HG03378 (cell line): ENCODE results near the gene JPT2.

Experiments
- ATAC-seq: cut with Tn5 transposase; IDR thresholded peaks from one replicate; pipeline ENCODE4 v1.9.1; 2021; ENCODE audit warnings: mild to moderate bottlenecking, moderate library complexity; ENCODE audit not compliant: unreplicated experiment

JPT2 gene

DNA sequence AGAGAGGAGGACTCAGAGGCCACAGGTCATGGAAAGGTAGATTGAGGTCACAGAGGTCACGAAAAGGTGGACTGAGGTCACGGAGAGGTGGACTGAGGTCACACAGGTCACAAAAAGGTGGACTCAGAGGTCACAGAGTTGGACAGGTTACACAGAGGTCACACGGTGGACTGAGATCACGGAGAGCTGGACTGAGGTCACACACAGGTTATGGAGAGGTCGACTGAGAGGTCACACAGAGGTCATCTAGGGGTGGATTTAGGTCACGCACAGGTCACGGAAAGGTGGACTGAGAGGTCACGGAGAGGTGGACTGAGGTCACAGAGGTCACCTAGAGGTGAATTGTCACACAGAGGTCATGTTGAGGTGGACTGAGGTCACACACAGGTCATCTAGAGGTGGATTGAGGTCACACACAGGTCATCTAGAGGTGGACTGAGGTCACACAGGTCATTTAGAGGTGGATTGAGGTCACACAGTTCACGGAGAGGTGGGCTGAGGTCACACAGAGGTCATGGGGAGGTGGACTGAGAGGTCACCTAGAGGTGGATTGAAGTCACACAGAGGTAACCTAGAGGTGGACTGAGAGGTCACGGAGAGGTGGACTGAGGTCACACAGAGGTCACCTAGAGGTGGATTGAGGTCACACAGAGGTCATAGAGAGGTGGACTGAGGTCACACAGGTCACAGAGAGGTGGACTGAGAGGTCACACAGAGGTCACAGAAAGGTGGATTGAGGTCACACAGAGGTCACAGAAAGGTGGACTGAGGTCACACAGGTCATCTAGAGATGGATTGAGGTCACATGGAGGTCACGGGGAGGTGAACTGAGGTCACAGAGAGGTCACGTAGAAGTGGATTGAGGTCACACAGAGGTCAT, 26.7 kb upstream of the JPT2 start:
- no peak for ATAC-seq

DNA sequence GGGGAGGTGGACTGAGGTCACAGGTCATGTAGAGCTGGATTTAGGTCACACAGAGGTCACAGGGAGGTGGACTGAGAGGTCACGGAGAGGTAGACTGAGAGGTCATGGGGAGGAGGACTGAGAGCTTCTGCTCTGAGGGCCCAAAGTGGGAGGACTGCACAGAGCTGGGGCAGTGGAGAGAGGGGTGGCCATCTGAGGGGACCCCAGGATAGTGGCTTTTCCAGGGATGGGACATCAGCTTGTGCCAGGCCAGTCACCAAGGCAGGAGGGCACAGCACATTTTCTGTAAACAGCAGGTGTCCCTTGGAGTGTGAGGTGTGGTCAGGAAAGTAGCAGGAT, 26.1 kb upstream of the JPT2 start:
- ATAC-seq = no peak

DNA sequence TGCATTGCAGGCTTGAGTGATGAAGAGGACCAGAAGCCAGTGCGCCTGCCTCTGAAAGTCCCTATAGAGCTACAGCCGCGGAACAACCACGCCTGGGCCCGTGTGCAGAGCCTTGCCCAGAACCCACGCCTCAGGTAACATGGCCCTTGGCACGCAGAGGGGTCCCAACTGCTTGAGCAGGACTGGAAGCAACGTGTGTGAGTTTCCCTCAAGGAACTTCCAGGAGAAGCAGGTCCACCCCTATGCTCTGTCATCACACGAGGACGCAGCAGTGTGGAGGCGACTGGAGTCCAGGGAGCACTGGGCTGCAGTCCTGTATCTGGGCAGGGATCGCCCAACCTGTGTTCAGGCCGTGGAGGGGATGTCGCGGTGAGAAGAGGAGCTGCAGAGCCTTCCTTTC, 25.1 kb upstream of the JPT2 start:
- ATAC-seq = no peak

DNA sequence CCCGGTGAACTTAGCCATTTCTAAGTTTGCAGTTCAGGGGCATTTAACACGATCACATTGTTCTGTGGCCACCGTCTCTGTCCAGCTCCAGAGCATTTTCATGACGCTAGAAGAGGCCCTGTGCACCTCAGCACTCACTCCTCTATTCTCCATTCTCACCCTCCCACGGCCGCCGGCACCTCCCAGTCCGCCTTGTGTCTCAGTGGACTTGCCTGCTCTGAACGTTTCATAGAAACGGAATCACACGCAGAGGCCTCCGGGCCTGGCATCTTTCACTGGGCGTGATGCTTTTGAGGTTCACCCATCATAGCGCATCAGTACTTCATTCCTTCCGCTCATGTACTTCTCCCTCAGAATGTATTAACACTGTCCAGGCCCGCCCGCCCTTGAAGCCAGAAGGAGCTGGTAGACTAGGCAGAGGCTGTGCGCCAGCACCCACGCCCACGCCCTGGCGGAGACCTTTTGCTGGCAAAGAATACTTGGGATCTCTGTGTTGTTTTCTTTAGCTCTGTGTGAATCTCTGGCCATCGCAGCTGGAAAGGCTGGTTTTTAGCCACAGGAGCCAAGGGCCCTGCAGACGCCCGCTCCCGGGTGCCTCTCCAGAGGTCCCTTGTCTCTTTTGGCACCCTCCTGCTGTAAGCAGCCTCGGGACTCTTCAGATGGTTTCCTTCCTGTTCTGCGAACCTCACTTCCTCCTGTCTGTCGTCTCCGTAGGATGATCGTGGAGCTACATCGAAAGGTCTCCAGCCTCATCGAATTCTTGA, 23.4 kb upstream of the JPT2 start:
- ATAC-seq = no peak

DNA sequence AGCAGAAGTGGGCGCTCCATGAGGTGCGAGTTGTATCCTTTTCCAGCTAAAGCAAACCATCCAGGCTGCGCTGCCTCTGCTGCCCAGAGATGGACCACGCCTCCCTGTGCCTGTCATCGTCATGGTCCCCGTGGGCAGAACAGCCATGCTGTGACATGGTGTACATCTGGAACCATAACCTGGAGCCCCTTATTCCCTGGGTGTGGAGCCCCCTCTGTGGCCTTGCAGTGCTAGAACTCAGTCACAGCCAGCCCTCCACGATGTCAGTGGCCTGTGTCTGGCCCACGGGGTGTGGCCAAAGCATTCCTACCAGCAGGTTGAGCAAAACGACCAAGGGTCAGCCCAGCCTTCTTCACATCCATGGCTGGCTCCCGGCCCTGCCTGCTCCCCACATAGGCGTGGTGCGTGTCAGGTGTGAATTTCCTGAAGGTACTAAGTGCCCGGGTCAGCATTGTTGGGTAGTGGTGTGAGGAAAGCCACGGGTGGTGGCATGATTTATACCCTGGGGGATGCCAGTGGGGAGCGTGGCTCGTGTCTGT, 22.7 kb upstream of the JPT2 start:
- ATAC-seq = no peak

DNA sequence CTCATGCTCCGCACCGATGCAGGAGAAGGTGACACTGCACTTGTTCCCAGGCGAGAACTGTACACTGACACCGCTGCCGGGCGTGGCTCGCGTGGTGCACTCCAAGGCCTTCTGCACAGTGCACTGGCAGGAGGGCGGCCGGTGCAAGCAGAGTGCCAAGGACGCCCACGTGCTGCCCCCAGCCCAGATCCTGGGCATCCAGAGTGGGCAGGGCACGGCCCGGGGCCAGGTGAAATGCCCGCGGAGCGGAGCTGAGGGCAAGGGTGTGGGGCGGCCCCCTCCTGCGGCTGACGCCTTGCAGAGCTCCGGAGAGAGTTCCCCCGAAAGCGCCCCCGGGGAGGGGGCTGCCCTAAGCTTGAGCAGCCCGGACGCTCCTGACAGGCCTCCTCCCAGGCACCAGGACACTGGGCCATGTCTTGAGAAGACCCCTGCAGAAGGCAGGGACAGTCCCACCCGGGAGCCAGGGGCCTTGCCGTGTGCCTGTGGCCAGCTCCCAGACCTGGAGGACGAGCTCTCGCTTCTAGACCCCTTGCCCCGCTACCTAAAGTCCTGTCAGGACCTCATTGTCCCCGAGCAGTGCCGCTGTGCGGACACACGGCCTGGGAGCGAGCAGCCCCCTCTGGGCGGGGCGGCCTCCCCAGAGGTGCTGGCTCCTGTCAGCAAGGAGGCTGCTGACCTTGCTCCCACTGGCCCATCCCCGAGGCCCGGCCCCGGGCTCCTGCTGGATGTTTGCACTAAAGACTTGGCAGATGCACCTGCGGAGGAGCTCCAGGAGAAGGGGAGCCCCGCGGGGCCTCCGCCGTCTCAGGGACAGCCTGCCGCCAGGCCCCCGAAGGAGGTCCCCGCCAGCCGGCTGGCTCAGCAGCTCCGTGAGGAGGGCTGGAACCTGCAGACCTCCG, 21.9 kb upstream of the JPT2 start:
- no peak for ATAC-seq

DNA sequence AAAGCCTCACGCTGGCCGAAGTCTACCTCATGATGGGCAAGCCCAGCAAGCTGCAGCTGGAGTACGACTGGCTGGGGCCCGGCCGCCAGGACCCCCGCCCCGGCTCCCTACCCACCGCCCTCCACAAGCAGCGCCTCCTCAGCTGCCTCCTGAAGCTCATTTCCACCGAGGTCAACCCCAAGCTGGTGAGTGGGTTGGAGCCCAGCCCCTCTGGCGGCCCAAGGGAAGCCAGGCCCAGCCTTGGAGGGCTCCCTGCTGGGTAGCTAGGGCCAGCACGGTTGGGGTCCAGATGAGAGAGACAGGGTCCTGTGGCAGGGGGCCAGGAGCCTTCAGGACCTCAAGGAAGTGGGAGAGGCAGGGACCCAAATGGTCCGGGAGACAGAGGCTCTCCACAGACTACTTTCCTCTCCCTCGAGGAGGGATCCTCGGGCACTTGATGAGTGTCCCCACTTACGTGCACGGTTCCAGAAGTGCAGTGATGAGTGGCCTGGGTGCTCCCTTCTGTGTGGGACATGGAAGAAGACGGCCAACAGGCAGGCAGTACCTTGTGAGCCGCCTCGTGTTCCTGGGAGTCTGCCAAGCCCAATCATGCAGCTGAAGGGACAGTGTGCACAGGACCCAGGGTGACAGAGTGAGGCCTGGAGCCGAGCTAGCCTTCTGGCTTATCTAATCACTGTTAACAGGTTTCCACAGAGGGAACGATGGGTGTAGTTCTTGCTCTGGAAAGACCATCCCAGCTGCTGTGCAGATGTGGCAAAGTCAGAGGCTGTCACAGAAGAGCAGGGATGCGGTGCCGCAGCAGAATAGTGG, 21.1 kb upstream of the JPT2 start:
- ATAC-seq = no peak

DNA sequence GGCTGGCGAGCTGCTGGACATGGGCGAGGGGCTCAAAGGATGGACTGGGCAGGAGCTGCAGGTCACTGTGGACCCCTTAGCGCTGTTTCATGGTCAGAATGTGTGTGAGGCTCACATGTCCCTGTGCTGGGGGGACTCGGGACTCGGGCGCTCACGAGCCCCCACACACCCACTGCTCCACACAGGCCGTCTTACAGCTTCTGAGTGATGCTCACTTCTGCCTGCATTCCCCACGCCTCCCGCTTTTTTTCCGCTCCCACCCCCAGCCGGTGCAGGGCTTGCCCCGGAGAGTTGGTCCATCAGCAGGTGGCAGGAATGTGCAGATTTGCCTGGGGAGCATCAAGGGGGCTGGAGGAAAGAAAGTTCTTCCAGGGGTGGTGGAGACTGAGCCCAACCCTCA, 20.2 kb upstream of the JPT2 start:
- ATAC-seq = no peak

DNA sequence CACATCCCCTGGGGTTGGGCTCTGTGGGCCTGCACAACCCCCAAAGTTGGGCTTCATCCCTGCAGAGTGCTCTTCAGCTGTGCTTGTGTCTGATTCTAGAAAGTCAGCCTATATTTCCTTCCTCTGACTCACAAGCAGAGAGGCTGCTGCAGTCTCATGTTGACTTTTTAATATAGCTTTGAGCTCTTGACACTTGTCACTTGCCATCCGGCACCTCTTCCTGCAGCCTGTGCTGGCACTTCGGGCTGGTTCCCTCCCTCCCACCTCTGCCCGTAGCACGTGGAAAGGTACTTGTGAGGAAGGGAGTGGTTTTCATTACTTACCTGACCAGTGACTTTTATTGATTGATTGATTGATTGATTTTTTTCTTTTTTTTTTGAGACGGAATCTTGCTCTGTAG, 19.0 kb upstream of the JPT2 start:
- ATAC-seq = no peak

DNA sequence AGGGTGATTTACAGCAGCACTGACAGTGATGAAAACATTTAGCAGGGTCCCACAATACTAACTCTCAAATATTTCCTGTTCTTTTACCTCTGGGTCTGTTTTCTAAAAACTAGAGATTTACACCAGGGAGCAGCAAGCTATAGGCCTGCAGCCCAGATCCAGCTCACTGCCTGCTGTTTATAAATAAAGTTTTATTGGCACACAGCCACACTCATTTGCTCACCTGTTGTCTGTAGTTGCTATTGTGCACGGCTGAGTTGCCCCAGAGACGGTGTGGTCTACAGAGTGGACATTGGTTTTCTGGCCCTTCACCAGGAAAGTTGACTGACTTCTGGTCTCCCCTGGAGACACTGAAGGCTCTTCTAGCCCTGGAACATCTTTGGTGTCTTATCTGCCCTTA, 16.3 kb upstream of the JPT2 start:
- ATAC-seq = no peak

DNA sequence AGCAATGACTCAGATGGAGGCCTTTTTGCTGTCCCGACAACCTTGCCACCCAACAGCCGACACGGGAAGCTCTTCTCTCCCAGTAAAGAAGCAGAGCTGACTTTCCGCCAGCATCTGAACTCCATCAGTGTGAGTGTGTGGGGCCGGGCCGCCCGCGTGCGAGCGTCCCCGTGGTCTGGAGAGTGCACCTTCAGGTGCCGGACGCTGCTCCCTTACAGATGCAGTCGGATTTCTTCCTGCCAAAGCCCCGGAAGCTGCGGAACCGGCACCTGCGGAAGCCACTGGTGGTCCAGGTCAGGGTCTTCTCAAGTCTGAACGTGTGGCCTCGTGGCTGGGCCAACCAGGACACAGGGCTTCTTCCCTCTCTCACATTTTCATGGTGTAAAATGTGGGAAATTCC, 15.5 kb upstream of the JPT2 start:
- no peak for ATAC-seq

DNA sequence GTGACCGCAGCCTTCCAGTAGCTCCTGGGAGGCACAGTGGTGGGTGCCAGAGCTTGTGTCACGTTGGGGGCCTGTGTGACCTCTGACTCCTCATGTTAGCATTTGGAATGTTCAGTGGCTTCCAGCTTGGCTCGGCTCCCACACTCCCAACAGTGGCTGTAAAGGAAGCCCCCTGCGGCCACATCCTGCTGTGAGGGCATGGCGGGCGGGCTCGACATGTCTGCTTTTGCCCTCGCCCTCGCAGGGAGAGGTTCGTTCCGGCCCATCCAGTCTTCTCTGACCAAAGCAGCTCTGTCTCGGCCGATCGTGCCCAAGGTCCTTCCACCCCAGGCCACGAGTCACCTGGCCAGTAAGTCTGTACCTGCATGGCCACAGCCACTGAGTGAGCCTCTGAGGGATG, 12.2 kb upstream of the JPT2 start:
- ATAC-seq = no peak

DNA sequence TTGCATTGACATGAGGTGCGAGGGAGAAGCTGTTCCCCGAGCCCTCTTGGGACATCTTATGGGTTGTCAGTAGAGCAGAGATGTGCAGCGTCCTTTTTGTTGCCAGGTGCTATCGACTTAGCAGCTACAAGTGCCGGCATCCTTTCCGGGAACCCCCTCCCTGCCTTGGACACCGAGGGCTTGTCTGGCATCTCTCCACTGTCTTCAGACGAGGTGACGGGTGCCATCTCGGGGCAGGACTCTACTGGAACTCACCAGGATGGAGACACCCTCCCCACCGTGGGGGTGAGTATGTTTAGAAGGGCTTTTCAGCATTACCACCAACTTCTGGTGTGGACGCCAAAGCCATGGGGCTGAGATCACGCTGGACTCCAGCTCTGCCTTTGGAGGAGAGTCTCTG, 11.8 kb upstream of the JPT2 start:
- no peak for ATAC-seq

DNA sequence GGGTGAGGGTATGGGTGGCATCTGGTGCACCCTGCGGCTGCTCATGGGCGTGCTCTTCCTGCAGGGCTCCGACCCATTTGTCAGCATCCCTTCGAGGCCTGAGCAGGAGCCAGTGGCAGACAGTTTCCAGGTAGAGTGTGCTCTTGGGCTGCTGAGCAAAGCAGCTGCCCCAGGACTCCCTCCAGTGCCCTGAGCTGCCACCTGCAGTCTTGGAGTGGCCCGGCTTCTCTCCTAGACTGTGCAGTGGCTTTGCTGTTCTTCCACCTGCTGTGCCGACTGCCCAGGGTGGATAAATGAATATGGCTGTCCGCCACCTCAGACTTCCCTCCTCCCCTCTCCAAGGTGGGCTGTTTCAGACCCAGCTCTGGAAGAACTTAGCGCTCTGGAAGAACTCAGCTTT, 10.8 kb upstream of the JPT2 start:
- ATAC-seq = no peak

DNA sequence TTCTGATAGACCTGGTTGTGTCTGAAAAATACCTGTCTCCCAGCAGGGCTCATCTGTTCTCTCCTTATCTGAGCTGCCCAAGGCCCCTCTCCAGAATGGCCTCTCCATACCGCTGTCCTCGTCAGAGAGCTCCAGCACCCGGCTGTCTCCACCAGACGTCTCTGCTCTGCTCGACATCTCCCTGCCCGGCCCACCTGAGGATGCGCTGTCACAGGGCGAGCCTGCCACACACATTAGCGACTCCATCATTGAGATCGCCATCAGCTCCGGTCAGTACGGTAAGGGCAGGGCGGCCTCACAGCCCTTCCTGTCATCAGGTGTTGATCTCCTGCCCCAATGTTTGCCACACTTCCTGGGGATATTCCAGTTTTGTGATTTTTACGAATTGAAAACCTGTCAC, 10.2 kb upstream of the JPT2 start:
- no peak for ATAC-seq

DNA sequence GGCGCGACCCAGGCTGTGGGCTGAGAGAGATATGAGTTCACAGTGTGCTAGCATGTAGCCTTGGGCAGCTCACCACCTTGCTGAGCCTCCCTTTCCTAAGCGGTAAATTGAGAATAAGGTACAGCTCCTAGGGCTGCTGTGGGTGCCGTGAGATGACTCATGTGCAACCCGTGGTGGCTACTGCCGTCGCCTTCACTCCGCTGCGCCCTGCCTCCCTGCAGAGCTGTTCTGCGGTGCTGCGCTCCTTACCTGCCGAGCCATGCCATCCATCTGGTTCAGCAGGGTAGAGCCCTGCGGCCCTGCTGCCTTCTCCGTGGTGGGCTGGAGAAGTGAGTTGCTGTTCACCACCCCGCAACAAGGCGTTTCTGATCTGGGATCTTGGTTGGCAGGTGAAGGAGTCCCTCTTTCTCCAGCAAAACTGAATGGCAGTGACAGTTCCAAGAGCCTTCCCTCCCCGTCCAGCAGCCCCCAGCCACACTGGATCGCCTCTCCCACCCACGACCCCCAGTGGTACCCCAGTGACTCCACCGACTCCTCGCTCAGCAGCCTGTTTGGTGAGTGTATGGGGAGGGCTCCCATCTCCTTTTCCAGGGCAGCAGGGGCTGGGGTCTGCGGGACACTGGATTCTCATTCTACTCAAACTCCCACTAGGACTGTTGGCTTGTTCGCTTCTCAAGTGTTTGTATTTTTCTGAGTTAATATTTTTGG, 9.3 kb upstream of the JPT2 start:
- no peak for ATAC-seq

DNA sequence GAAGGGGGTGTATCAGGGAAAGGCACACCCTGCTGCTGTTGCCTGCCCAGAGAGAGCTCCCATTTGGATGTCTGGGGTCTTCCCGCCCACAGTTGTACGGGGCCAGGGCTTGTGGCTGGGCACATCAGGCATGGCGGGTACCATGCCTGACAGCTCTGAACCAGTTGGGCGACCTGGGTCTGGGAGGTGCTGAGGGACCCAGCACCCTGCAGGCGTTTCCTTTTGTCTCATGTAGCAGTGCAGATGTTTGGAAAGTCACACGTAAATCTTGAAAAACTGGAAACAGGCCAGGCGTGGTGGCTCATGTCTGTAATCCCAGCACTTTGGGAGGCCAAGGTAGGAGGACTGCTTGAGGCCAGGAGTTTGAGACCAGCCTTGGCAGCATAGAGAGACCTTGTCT, 8.4 kb upstream of the JPT2 start:
- no peak for ATAC-seq

DNA sequence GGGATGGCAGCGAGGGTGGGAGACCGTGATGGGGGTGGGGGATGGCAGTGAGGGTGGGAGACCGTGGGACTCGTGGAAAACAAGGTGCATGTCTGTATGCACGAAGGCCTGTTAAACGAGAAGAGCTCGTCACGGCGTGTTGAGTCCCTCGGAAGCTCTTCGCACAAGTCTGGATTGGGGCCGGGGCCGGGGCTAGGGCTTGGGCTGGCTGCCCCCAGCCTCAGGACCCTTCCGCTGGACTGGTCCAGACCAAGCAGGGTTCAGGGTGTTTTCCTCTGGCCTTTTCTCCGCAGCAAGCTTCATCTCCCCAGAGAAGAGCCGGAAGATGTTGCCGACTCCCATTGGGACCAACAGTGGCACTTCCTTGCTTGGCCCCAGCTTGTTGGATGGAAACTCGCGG, 7.7 kb upstream of the JPT2 start:
- ATAC-seq = no peak

DNA sequence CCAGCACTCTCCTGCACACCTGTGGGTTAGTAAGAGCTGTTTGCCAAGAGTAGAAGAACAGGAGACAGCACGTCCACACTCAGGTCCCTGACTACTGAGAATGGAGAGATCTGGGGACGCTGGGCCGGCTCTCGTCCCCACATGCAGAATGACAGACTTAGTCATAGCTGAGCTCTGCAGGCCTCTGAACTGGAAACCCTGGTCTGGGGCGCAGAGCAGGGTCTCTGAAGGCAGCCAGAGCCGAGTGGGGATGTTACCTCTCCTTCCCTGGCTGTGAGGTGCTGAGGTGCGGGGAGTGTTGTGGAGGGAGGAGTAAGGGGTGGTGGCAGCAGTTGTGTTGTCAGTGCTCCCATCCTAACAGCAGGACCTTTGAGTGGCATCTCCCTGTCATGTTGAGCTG, 7.2 kb upstream of the JPT2 start:
- no peak for ATAC-seq
